HEK293T (cell line): ENCODE data around the gene GTF3C4.
A peak's percentile ranks its signal among the peaks of the same experiment; 100 is the strongest.

ENCODE experiments used
- CTCF ChIA-PET: fragments of 350-600 bp; formaldehyde crosslinking; extraction: SDS; loops from one replicate; lab custom pipeline; 2021; ENCODE audit warnings: antibody characterized with exemption, inconsistent platforms; lab: Yijun Ruan, JAX
- POLR2A ChIA-PET: fragments of 350-600 bp; formaldehyde crosslinking; extraction: SDS; loops from one replicate; lab custom pipeline; 2020; ENCODE audit warnings: antibody characterized with exemption, inconsistent platforms; lab: Yijun Ruan, JAX
- DNase-seq: peaks from one replicate; pipeline ENCODE4 v3.0.0; 2012; ENCODE audit warnings: mixed read lengths; ENCODE audit errors: extremely low spot score
- ARNT ChIP-seq: fragments of 450-650 bp; IDR thresholded peaks from 2 replicates; pipeline ENCODE4 v1.6.1; 2017; ENCODE audit warnings: mild to moderate bottlenecking
- BHLHE40 ChIP-seq: fragments of 450-650 bp; IDR thresholded peaks from 2 replicates; pipeline ENCODE4 v1.6.1; 2016; ENCODE audit warnings: mild to moderate bottlenecking, moderate library complexity, borderline replicate concordance
- CTBP1 ChIP-seq: fragments of 450-650 bp; IDR thresholded peaks from 2 replicates; pipeline ENCODE4 v1.6.1; 2016; ENCODE audit warnings: borderline replicate concordance
- ELF4 ChIP-seq: fragments of 450-650 bp; IDR thresholded peaks from 2 replicates; pipeline ENCODE4 v1.6.1; 2017; ENCODE audit warnings: antibody characterized with exemption
- FOXA1 ChIP-seq: fragments of 450-650 bp; IDR thresholded peaks from 2 replicates; pipeline ENCODE4 v1.6.1; 2016; ENCODE audit warnings: mild to moderate bottlenecking
- FOXK2 ChIP-seq: fragments of 450-650 bp; IDR thresholded peaks from 2 replicates; pipeline ENCODE4 v1.6.1; 2016; ENCODE audit warnings: mild to moderate bottlenecking
- FOXM1 ChIP-seq: fragments of 450-650 bp; IDR thresholded peaks from 2 replicates; pipeline ENCODE4 v1.6.1; 2017; ENCODE audit warnings: mild to moderate bottlenecking, borderline replicate concordance
- HDGF ChIP-seq: fragments of 450-650 bp; IDR thresholded peaks from 2 replicates; pipeline ENCODE4 v1.6.1; 2017; ENCODE audit warnings: antibody characterized with exemption, borderline replicate concordance
- L3MBTL2 ChIP-seq: fragments of 450-650 bp; conservative IDR thresholded peaks from 2 replicates; pipeline ENCODE4 v1.6.1; 2016; ENCODE audit warnings: mild to moderate bottlenecking
- LEF1 ChIP-seq: fragments of 450-650 bp; IDR thresholded peaks from 2 replicates; pipeline ENCODE4 v1.6.1; 2017; ENCODE audit warnings: mild to moderate bottlenecking, borderline replicate concordance
- NFRKB ChIP-seq: fragments of 450-650 bp; IDR thresholded peaks from 2 replicates; pipeline ENCODE4 v1.6.1; 2016; ENCODE audit warnings: mild to moderate bottlenecking, moderate library complexity
- SP1 ChIP-seq: fragments of 450-650 bp; IDR thresholded peaks from 2 replicates; pipeline ENCODE4 v1.6.1; 2017
- SUZ12 ChIP-seq: fragments of 450-650 bp; IDR thresholded peaks from 2 replicates; pipeline ENCODE4 v1.6.1; 2016; ENCODE audit warnings: mild to moderate bottlenecking
- TARDBP ChIP-seq: fragments of 450-650 bp; IDR thresholded peaks from 2 replicates; pipeline ENCODE4 v1.6.1; 2016
- ZNF384 ChIP-seq: fragments of 450-650 bp; IDR thresholded peaks from 2 replicates; pipeline ENCODE4 v1.6.1; 2016
- TF ChIP-seq, protein P1 (sequence below): fragments of 450-650 bp; IDR thresholded peaks from 2 replicates; pipeline ENCODE4 v1.6.1; 2016

The GTF3C4 gene

DNA sequence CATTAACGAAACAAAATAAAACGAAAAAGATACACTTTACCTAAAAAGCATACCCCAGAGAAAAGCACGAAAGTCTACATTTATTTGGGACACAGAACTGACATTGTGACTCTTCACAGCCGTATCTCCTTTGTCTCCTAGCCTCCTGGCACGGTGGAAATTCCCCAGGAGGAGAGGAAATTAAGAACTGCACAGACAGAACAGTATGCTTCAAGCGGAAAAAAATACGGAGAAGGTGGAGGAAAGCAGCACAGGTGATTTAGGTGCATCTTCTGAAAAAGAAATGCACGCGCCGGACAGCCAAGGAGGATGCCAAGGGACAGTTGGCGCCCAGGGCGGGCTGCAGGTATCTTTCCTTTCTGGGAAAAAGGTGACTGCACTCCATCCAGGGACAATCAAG lies 32.5 kb upstream of the GTF3C4 start:
- DNase-seq, result no peak
- POLR2A ChIA-PET, result no interaction called here
- TF ChIP-seq FOXA1, result no peak
- no peak for TF ChIP-seq LEF1
- TF ChIP-seq ELF4, result no peak
- TF ChIP-seq ARNT, result no peak
- no peak for TF ChIP-seq NFRKB
- TF ChIP-seq, protein P1, sequence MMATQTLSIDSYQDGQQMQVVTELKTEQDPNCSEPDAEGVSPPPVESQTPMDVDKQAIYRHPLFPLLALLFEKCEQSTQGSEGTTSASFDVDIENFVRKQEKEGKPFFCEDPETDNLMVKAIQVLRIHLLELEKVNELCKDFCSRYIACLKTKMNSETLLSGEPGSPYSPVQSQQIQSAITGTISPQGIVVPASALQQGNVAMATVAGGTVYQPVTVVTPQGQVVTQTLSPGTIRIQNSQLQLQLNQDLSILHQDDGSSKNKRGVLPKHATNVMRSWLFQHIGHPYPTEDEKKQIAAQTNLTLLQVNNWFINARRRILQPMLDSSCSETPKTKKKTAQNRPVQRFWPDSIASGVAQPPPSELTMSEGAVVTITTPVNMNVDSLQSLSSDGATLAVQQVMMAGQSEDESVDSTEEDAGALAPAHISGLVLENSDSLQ, result no peak
- no peak for TF ChIP-seq L3MBTL2
- TF ChIP-seq TARDBP, result no peak
- TF ChIP-seq FOXM1, result no peak
- no peak for TF ChIP-seq BHLHE40
- no peak for TF ChIP-seq ZNF384
- TF ChIP-seq FOXK2, result no peak
- CTCF ChIA-PET, result no interaction called here

DNA sequence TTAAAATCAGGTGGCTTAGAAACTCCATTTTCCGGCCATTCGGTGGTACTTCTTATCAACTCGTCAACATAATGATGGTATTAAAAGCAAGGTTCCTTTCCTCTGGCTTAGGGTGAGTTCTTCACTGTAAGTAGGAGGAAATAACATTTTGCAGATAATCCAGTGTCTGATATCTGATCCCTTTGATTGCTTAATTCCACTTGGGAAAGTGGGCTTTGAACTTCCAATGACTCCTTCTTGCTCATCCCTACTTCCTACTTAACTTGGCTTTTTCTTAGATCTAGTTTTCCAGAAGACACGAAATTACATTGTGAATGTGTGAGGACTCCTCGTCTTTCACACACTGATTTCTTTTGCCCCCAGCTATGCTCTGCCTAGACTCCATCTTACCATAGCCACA lies 32.0 kb upstream of the GTF3C4 start:
- TF ChIP-seq BHLHE40, result no peak
- TF ChIP-seq FOXA1, result no peak
- TF ChIP-seq ZNF384, result no peak
- no peak for TF ChIP-seq HDGF
- TF ChIP-seq LEF1, result no peak
- TF ChIP-seq, protein P1, result no peak
- no peak for TF ChIP-seq NFRKB
- TF ChIP-seq ARNT, result no peak
- no peak for TF ChIP-seq SP1
- TF ChIP-seq FOXM1, result no peak
- TF ChIP-seq CTBP1, result no peak
- no peak for TF ChIP-seq TARDBP
- no peak for TF ChIP-seq L3MBTL2
- TF ChIP-seq FOXK2, result no peak
- no peak for TF ChIP-seq ELF4
- TF ChIP-seq SUZ12, result no peak
- DNase-seq, result no peak
- ChIA-PET CTCF (no interaction called here), POLR2A (no interaction called here)

DNA sequence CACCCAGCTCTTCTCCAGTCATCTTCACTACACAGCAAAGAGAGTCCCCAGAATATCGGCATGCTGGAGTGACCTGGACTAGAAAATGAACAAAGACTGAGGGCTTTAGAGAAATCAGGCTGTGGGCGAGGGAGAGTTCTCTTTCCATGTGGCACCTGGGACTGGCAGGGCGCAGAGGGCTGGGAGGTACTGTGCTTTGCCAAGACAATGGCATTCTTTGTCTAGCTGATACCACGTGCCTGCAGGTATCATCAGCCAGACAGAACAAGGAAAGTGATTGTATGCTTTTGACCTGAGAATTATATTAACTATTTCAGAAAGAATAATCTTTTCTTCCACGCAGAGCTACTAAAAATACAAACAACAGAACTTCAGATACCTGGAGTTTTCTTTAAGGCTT lies 30.9 kb upstream of the GTF3C4 start:
- CTCF ChIA-PET, result no interaction called here

DNA sequence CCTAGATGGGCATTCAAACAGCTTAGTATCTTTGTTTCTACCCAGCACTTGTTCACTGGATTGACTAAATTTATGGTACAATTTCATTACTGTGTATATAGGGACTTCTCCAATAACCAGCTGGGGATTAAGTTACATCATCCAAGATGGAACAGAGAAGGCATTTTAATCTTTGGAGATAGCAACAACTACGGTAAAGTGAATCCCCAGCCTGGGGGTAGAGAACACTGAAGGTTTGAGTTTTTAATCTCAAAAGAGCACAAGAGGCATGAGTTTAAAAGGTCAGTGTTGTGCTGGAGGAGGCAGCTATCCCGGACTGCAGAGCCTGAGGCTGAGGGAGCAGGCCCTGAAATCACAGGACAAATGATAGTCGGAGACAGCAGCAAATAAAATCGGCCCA lies 29.0 kb upstream of the GTF3C4 start:
- no peak for DNase-seq
- ChIA-PET CTCF (no interaction called here), POLR2A (no interaction called here)
- TF ChIP-seq FOXM1, result no peak
- TF ChIP-seq SUZ12, result no peak
- TF ChIP-seq HDGF, result no peak
- TF ChIP-seq L3MBTL2, result no peak
- no peak for TF ChIP-seq FOXK2
- no peak for TF ChIP-seq CTBP1
- TF ChIP-seq TARDBP, result no peak
- TF ChIP-seq LEF1, result no peak
- TF ChIP-seq, protein P1, result no peak
- no peak for TF ChIP-seq ELF4

More for the DNA sequence above, 30.9 kb upstream of the GTF3C4 start:
- POLR2A ChIA-PET, result no interaction called here
- no peak for DNase-seq
- TF ChIP-seq FOXK2 (no peak), ELF4 (no peak), LEF1 (no peak), NFRKB (no peak), CTBP1 (no peak)
- TF ChIP-seq, protein P1, result no peak

DNA sequence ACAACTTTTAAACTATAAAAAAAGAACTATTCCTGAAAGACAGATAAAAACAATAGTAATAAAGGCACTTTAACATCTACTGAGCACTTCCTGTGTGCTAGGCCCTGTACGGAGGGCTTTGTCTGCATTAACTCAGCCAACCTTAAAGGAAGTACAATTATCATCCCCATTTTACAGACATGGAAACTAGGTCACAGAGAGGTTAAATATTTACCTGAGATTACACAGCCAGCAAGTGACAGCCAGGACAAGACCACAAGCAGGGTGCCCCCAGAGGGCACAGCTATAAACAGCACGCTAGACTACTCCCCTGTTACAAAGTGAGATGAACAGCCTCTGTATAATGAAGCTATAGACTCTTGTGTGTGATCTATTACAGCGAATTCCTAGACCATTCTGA lies 26.0 kb upstream of the GTF3C4 start:
- peak; percentile 41 for DNase-seq
- POLR2A ChIA-PET, result no interaction called here
- CTCF ChIA-PET, result no interaction called here
- no peak for TF ChIP-seq ARNT

DNA sequence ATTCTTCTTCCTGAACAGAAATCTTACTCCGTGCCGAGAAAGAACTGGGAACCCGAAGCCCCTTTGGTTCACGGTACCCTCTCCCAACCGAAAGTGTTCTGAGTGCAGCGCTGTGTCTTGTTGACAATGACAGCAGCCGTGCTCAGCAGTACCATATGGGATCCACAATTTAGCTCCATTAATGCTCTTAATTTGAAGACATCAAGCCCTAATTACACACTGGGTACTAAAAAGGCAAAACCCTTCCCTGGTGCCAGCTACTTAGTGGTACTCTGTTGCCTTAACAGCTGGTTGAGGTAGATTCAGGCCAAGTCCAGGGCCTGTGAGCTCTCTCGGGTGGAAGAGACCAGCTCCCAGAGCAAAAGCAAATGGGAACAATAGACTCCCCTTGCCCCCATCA lies 25.0 kb upstream of the GTF3C4 start:
- ChIA-PET CTCF (no interaction called here), POLR2A (no interaction called here)
- DNase-seq, result no peak
- TF ChIP-seq ZNF384 (no peak), HDGF (no peak), FOXK2 (no peak), BHLHE40 (no peak), FOXA1 (no peak), FOXM1 (no peak), SP1 (no peak), CTBP1 (no peak), TARDBP (no peak), LEF1 (no peak), ELF4 (no peak), NFRKB (no peak), SUZ12 (no peak), L3MBTL2 (no peak), ARNT (no peak)
- TF ChIP-seq, protein P1, result no peak
